Eye (tissue), 1 donor: ENCODE data around the gene AFTPH.
A peak's percentile ranks its signal among the peaks of the same experiment; 100 is the strongest.

Experiments
- DNase-seq: peaks from one replicate; pipeline ENCODE4 v3.0.0-alpha.2; 2015

AFTPH gene

DNA sequence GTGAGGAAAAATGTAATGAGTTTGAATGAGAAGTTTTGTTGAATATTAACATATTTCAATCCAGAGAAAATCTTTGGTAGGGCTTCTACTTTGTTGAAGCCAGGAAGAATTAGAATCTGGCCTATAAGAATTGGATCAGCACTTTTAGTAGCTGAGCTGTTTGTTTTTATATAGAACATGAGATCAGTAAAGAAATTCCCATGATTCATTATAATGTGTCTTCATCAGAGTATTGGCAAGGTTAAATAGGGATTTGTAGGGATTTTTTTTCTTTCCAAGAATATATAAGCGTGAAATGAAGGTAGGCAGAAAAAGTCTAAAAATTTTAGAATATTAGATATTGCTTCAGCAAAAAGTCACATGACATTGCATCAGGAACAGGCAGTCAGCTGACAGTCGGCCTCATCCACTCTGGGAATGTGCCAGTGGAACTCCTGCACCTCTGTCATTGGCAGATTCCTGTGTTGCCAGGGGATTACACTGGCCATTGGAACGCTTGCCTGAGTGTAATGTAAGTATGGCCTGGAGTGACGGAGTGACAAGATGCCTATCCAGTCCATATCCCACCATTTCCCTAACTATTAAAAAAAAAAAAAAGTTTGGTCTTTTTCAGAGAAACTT is 69.0 kb downstream of the AFTPH start:
- DNase-seq = no peak

GRCh38 chr2:64594226-64594989 is 70.3 kb downstream of the AFTPH start:
- DNase-seq = no peak

GRCh38 chr2:64595397-64596176 is 71.5 kb downstream of the AFTPH start:
- peak; percentile 55 for DNase-seq

GRCh38 chr2:64598226-64598625 is 74.1 kb downstream of the AFTPH start:
- DNase-seq = no peak

GRCh38 chr2:64599469-64599868 is 75.3 kb downstream of the AFTPH start:
- DNase-seq = no peak

DNA sequence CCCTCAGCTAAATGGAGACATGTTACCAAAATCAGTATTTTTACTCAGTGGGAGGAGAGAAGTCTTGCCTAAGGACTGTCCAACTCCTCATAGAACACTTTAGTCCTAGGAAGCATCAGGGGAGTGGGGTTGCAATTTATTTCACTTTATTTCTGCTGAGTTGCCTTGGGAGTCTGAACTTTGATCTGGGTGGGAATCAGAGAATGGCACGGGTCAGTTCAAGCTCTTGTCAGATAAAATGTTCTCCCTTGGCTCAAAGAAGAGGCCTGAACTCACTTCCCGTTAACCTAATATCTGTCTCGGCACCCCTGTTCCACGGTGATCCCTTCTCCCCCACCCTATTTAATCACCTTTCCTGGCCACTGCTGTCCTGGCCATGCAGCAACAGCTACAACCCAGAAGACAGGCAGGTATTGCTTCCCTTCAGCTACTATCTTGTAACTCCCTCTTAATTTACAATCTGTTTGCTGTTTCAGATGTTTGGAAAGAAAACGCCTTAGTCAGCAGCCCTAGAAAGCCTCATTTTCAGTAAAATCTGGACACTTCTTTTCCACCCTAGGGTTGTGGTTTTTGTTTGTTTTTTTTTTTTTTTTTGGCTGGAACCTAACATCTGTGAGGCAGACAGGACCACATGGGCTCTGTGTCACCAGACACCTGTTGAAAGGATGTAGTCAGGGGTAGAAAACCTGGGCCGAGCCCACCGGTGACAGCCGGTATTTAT is 77.1 kb downstream of the AFTPH start:
- DNase-seq = no peak

GRCh38 chr2:64601785-64602391 is 77.8 kb downstream of the AFTPH start:
- no peak for DNase-seq

DNA sequence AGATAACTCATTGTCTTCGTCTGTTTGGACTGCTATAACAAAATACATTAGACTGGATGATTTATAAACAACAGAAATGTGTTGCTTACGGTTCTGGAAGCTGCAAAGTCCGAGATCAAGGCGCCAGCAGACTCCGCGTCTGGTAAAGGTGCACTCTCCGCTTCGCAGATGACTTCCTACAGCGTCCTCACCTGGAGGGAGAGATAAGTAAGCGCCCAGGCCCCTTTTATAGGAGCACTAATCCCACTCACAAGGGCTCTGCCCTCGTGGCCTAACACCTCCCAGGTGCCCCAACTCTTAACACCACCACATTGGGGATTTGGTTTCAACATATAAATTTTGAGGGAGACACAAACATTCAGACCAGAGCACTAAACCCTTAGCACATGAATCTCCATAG is 78.3 kb downstream of the AFTPH start:
- DNase-seq = no peak

- DNase-seq = no peak
These were observed 80.0 kb downstream of the AFTPH start for GRCh38 chr2:64604155-64604554.

DNA sequence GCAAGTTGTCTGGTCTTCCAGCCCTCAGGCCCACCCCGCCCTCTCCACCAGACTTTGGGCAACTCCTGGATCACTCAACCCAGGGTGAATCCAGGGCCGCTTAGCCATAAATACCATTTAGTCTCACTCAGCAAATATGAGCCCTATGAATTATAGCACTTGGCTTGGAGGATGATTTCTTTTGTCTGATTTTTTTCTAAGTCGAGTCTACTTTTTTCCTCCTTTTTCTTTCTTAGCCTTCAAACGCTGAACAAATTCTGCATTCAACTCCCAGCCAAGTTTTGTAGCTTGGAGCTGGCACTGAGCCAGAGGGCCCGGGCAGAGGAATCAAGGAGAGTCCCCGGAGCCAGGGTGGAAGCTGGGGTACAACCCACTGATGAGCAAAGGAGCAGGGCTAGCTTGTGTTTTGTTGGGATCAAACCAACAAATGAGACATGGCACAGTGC is 80.9 kb downstream of the AFTPH start:
- no peak for DNase-seq

DNA sequence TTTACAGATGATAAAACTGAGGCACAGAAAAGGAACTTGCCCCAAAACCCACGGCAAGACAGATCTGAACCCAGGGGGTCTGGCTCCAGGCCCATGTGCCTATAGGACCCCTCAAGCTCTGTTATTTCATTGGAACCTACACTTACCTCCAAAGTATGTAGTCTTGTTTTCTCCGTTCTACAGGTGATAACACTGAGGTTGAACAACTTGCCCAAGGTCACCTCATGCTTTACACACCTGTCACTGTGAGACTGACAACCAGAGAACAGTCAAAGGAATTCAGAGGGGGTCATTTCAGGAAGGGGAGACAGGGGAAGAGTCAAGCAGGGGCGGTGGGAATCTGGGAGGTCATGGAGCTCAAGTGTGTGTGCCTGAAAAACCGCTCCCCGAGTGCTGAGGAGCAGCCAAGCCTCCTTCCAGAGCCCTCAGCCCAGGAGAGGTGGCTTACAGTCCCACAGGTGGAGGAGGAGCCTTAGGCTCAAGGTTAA is 81.9 kb downstream of the AFTPH start:
- DNase-seq = no peak

DNA sequence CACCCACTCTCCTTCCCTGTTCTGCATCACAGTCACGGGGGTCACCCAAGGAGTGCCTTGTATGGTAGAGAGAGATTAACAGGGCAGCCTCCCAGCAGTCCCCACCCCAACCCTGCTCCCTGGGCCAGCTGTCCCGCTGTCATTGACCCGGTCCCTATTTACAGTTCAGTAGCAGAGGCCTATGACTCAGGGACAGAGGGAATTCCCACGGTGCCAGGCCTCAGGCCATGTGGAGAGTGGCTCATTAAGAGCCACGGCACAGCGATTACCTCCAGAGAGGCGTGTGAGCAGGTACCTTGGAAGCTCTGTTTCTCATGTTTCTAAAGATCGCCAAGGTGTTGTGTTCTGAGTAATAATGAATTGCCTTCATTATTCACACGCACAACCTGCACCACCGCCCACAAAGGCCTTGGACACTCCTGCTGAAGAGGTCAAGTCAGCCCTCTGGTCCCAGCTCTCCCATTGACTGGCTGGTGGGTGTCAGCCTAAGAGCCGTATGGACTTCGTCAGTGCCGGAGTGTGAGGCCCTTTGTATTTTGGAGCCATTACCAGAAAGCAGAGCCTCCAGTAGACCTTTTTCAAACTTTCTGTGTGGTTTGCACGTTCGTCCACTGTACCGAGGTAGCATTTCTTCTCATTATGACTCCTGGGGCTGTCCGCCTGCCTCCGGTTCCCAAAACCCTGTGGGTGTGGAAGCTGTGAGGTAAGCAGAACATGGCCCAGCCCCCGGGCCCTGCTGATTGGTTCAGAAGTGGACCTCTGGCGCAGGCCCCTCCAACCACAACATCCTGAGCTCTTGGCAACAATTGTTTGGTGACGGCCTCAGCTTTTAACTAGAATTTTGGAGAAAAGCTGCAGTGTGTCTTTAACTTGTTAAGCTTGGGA is 82.6 kb downstream of the AFTPH start:
- peak; percentile 54 for DNase-seq

DNA sequence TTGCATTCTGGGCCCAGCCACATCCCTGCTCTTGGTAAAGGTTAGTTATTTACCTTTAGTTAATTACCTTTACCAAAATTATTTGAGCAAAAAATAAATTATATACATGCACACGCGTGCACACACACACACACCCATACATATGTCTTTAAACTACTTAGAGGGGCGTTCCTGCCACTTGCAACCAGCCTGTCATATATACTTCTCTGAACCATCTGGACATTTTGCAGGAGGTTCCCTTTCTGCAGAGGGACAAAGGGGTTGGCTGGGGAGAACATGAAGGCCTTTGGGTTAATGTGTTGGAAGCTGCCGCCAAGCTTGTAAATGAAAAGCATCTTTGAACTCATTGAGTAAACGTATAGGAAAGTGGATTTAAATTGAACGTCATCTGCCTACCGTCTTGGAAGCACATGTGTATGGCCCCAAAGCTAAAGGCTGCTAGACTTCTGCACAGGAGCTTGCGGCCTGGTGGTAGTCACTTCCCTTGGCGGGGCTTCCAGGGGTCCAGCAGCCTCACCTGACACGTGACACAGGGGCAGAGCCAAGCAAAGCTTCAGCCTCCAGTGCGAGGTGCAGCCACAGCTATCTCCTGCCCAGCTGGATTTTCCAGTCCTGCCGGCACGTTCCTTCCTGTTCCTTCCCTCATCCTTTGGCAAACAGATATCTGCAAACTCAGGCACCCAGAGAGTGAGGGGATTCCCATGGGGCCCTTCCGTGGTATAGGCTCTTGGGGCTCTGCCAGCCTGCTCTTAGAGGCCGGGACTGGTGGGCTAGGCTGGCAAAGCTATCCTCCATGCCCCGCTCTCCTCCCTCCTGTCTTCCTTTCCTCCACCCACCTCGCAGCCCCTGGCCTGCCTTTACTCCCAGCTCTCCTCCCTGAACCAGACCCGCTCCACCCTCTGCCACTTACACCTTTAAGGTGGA is 83.5 kb downstream of the AFTPH start:
- no peak for DNase-seq

DNA sequence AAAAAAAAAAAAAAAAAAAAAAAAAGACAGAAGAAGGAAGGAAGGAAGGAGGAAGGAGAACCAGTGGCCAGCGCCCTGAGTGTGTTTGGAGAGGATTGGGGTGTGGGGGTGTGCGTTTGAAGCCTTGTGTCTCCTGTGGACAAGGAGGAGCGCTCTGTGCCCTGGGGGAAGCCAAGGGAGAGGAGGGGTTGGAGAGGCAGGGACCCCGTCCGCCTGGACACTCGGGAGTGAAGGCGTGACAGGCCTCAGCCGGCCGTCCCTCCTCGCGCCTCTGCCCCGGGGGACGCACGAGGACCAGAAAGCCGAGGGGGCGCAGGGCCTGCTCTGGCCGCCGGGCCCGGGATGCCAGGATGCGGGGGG is 84.7 kb downstream of the AFTPH start:
- peak; percentile 68 for DNase-seq

DNA sequence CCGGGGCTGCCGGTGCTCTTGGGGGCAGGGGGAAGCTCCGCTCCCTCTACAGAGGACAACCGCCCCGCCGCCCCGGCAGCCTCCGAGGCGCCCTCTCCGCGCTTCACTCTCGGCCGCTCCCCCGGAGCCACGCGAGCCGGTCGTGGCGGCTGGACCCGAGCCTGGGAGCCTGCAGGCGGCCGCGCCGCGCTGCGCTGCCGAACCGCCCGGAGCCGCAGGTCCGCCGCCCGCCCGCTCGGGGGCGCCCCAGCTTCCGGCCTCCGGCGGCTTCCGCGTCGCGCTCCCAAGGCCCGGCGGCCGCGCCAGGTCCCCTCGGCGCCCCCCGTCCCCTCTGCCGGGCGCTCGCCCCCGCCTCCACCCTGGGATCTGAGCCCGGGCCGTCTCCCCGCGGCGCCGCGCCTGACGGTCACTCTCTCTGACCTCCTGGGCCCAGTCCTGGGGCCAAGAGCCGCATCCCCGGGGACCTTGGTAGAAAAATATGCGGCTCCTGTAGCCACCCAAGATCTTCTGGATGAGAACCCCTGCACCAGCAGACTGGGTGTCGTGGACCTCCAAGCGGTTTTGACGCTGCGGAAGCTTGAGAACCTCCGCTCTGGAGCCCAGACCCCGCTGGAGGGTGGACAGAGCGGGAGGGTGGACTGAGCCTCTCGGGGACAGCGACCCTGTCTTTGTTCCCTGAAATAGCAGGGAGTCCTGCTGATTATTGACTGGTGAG is 85.3 kb downstream of the AFTPH start:
- DNase-seq = peak; percentile 79

GRCh38 chr2:64609942-64610281 is 85.8 kb downstream of the AFTPH start:
- no peak for DNase-seq

DNA sequence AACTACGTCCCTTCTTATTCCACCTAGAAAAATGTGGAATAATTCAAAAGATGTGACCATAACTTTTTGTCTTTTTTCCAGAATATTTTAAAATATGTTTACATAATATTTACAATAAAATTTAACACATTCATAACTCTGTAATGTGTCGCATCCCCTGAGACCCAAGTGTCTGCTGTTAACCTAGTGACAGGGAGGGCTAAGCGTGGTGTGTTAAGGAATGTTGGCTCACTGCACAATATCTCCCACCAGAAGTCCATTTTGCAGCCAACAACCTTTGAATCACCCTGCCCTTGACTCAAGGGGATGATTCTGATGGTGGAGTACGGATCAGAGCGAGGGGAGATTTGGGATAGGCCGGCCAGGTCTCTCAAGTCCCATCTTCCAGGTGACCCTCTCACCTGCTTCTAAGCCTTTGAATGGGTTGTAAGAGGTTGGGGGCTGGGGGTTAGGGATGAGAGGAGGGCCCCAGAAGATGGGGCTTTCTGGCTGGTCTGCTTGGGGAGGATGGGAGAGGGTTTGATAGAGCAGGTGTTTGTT is 86.3 kb downstream of the AFTPH start:
- DNase-seq = no peak

- no peak for DNase-seq
These were observed 88.6 kb downstream of the AFTPH start for GRCh38 chr2:64612575-64613195.

DNA sequence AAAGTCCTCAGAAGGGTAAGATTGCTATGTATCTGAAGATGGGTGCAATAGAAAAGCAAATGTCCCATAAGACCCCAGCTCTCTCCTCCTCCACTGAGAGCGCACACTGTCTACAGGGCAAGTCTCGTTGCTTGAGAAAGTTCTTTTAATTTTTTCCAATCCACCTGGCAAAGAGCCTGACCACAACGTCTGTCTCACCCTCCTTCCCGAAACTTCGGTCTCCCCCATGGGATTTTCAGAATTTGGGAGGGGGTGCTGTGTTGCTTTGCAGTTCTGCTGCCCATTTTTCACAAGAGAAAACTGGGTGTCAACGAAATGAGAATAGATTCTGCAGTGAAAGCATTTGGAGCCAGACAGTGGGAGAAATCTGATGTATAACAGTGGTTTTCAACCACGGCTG is 89.1 kb downstream of the AFTPH start:
- DNase-seq = no peak
